Heart right ventricle (tissue), 16 donors: ENCODE data around the gene ACOT13. TPM values are rescaled to one million over a fixed set of nuclear protein-coding genes. Genes with fewer than 3 reads are reported as not detected.
"Not testable (repeated sequence)": the region's sequence is repeated elsewhere in the genome, so short reads cannot be mapped to it uniquely, and the experiment has no call there.

Experiments
- ATAC-seq, 8 donors: fragments of 200-7000 bp; cut with Tn5 transposase; one replicate each; pipeline ENCODE4 v1.9.1; 2020; ENCODE audit warnings: mild to moderate bottlenecking in 8 of 8, moderate library complexity in 8 of 8, moderate number of reproducible peaks in 1 of 8
- DNase-seq, 2 donors: peaks; one replicate each; pipeline ENCODE4 v3.0.0-alpha.2; 2020
- H3K27ac ChIP-seq, 10 donors: fragments of 200-600 bp; sonication (generic) in 2 of 10; one replicate each; pipeline versions ENCODE4 v1.5.0 to v1.8.0; 2020 to 2022; ENCODE audit warnings: mild to moderate bottlenecking in 3 of 10
- H3K27me3 ChIP-seq, 7 donors: fragments of 200-600 bp; one replicate each; pipeline ENCODE4 v1.8.0; 2021 to 2022; ENCODE audit warnings: mild to moderate bottlenecking in 2 of 7
- H3K36me3 ChIP-seq, 9 donors: fragments of 200-600 bp; sonication (generic) in 1 of 9; one replicate each; pipeline versions ENCODE4 v1.5.0 to v1.8.0; 2020 to 2022; ENCODE audit warnings: mild to moderate bottlenecking in 2 of 9
- H3K4me1 ChIP-seq, 9 donors: fragments of 200-600 bp; sonication (generic) in 1 of 9; one replicate each; pipeline versions ENCODE4 v1.5.0 to v1.8.0; 2020 to 2022; ENCODE audit warnings: mild to moderate bottlenecking in 4 of 9
- H3K4me3 ChIP-seq, 10 donors: fragments of 200-600 bp; sonication (generic) in 2 of 10; one replicate each; pipeline versions ENCODE4 v1.5.0 to v1.8.0; 2020 to 2022; ENCODE audit warnings: mild to moderate bottlenecking in 7 of 10, moderate library complexity in 2 of 10
- H3K9me3 ChIP-seq, 11 donors: fragments of 200-600 bp in 10 of 11; sonication (generic) in 2 of 11; one replicate each; pipeline versions ENCODE4 v1.5.0 to v1.8.0; 2013 to 2022; ENCODE audit warnings: mild to moderate bottlenecking in 2 of 11, control low read depth in 1 of 11, moderate library complexity in 1 of 11
- WGBS, 2 donors: extraction: QIAGEN DNeasy Blood & Tissue Kit; methylation state at CpG; one replicate each; pipeline ENCODE4 v1.1.7; 2013; ENCODE audit warnings: inconsistent platforms in 1 of 2; 5-methylcytosine and 5-hydroxymethylcytosine counted together
- intact Hi-C, 10 donors: fragments of 100-400 bp; cut with DNase I; formaldehyde crosslinking; loops; one replicate each; pipeline versions ENCODE4 v1.11.1 to v1.14.2; 2022
- polyA plus RNA-seq, 2 donors: library from polyadenylated mRNA; stranded (reverse); fragments of 200-250 nt; gene quantifications; one replicate each; pipeline ENCODE4 v1.2.3, GENCODE V29; 2013
- total RNA-seq, 10 donors: library from RNA; stranded (reverse); fragmentation: NEBNext Ultra II Directional in 3 of 10; extraction: Animal tissue kit (Norgen Biotek cat#: 25700) in 3 of 10; gene quantifications; one replicate each; pipeline versions ENCODE4 v1.2.1 to v1.2.4, GENCODE V29; 2021 to 2023
- TF ChIP-seq, protein P1 (sequence below), 9 donors: fragments of 200-600 bp; sonication (generic) in 2 of 9; IDR thresholded peaks; one replicate each; pipeline versions ENCODE4 v1.5.0 to v1.8.0; 2021 to 2022; ENCODE audit warnings: antibody characterized with exemption in 9 of 9, mild to moderate bottlenecking in 5 of 9, moderate library complexity in 1 of 9
- donor health status: Arrhythmogenic right ventricular cardiomyopathy.
- donor health status: ischemic (EF 13 %, LVEDD 7.1; RV severe dilation, severe dysfunction).
- donor health status: healthy with polysubstance abuse.
- donor health status: DM: no; HTN: yes; CAD: no.
- donor health status: DM: no; HTN: no; CAD: no.
- donor health status: ischemic (EF 25% LVEDD 6.9; RV normal size, moderate dysfunction).
- donor health status: ischemic (EF 25% LVEDD 5.7; RV mildly dilated, moderate dysfunction).
- donor health status: healthy.
- donor health status: DM: yes; HTN: yes; CAD: no.
- donor health status: Ischemic cardiomyopathy.
- donor health status: ischemic (EF 35%, LVEDD 5.7; RV mildly dilated, moderate dysfunction).
- donor health status: nonischemic (EF 11% LVEDD 7.7; RV severe dilation, severe dysfunction).
- donor health status: DM: yes; HTN: yes; CAD: no.
- donor health status: PGD.
- donor health status: ischemic (EF 29% LVEDD 5.4; RV normal size, mild dysfunction).
- donor health status: nonischemic (EF 23%, LVEDD 6.1; RV moderate dilation, normal function).

Gene ACOT13
- total and polyA plus RNA-seq, 12 donors = 38.2 to 241 (median 56.1) TPM

DNA sequence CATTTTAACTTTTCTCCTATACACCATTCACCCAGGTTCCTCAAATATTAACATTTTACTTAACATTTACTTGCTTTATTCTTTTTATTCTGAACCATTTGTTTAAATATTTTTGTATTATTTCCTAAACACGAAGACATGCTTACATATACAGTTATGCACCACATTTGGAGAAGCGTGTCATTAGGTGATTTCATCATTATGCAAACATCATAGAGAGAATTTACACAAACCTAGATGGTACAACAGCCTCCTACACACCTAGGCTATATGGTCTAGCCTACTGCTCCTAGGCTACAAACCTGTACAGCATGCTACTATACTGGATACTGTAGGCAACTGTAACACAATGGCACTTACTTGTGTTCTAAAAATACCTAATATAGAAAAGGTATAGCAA, 6.8 kb upstream of the ACOT13 start:
- TF ChIP-seq, protein P1, sequence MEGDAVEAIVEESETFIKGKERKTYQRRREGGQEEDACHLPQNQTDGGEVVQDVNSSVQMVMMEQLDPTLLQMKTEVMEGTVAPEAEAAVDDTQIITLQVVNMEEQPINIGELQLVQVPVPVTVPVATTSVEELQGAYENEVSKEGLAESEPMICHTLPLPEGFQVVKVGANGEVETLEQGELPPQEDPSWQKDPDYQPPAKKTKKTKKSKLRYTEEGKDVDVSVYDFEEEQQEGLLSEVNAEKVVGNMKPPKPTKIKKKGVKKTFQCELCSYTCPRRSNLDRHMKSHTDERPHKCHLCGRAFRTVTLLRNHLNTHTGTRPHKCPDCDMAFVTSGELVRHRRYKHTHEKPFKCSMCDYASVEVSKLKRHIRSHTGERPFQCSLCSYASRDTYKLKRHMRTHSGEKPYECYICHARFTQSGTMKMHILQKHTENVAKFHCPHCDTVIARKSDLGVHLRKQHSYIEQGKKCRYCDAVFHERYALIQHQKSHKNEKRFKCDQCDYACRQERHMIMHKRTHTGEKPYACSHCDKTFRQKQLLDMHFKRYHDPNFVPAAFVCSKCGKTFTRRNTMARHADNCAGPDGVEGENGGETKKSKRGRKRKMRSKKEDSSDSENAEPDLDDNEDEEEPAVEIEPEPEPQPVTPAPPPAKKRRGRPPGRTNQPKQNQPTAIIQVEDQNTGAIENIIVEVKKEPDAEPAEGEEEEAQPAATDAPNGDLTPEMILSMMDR (IDR thresholded peaks at IDR 0.05) = no peak
- Histone ChIP-seq H3K4me1 (peaks cover 0 to 27% (median 5%) of the 10 kb centered on the region in 9 donors), H3K27ac (peak overlapping the region in 1 of 10 donors; percentile 62), H3K27me3 (no peaks in the 10 kb centered on the region), H3K36me3 (peaks cover 0 to 82% (median 13%) of the 10 kb centered on the region in 9 donors), H3K9me3 (no peaks in the 10 kb centered on the region), H3K4me3 (no peak overlapping the region)
- no peak for ATAC-seq
- 98% methylated on average over 2 of the region's 2 CpGs for WGBS, 2 donors
- no peak for DNase-seq
- intact Hi-C loops = no loop called here

DNA sequence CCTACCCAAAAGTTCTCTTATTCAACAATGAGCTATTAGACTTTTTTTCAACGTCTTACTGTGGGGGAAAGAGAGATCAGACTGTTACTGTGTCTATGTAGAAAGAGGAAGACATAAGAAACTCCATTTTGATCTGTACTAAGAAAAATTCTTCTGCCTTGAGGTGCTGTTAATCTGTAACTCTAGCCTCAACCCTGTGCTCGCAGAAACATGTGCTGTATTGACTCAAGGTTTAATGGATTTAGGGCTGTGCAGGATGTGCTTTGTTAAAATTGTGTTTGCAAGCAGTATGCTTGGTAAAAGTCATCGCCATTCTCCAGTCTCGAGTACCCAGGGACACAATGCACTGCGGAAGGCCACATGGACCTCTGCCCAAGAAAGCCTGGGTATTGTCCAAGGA, 5.1 kb upstream of the ACOT13 start:
- ATAC-seq, H3K27ac ChIP-seq, H3K4me3 ChIP-seq, intact Hi-C loops, DNase-seq, H3K27me3 ChIP-seq, H3K9me3 ChIP-seq: not testable (repeated sequence)
- Histone ChIP-seq H3K4me1 (peaks cover 3 to 32% (median 15%) of the 10 kb centered on the region in 9 donors), H3K36me3 (peaks cover 0 to 68% (median 13%) of the 10 kb centered on the region in 9 donors)
- WGBS, 2 donors = 85 to 92% methylated on average over 5 of the region's 5 CpGs

GRCh38 chr6:24662236-24662635, 4.6 kb upstream of the ACOT13 start:
- intact Hi-C loops = no loop called here

DNA sequence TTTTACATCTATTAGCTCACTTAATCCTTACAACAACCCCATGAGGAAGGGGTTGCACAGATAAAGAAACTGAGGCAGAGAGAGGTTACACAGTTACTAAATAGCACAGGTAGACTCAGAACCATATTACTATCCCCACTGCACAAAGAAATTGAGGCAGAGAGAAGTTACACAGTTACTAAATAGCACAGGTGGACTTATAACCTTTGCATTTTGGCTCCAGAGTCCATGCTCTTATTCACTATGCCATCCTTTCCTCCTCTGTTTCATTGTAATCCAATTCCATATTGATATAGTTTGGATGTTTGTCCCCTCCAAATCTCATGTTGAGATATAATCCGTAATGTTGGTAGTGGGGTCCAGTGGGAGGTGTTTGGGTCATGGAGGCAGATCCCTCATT, 3.7 kb upstream of the ACOT13 start:
- intact Hi-C loops = no loop called here
- no peaks in the 10 kb centered on the region for H3K9me3 ChIP-seq
- peaks cover 3 to 42% (median 22%) of the 10 kb centered on the region in 9 donors for H3K4me1 ChIP-seq
- no peak for DNase-seq
- no peaks in the 10 kb centered on the region for H3K27me3 ChIP-seq
- no peak for ATAC-seq
- H3K4me3 ChIP-seq = no peak overlapping the region
- TF ChIP-seq, protein P1 (IDR thresholded peaks at IDR 0.05) = no peak
- H3K36me3 ChIP-seq = peaks cover 0 to 54% (median 13%) of the 10 kb centered on the region in 9 donors
- WGBS, 2 donors = 97 to 100% methylated on average over 1 of the region's 1 CpG
- H3K27ac ChIP-seq = no peak overlapping the region

More at GRCh38 chr6:24662236-24662635, 4.6 kb upstream of the ACOT13 start:
- Histone ChIP-seq H3K4me3 (no peak overlapping the region), H3K36me3 (peaks cover 0 to 64% (median 13%) of the 10 kb centered on the region in 9 donors), H3K4me1 (peaks cover 3 to 32% (median 15%) of the 10 kb centered on the region in 9 donors), H3K9me3 (no peaks in the 10 kb centered on the region), H3K27me3 (no peaks in the 10 kb centered on the region), H3K27ac (no peak overlapping the region)
- no peak for DNase-seq
- TF ChIP-seq, protein P1 (IDR thresholded peaks at IDR 0.05) = no peak
- no peak for ATAC-seq
- 94 to 95% methylated on average over 10 of the region's 10 CpGs for WGBS, 2 donors
